GM21737 (cell line): ENCODE measurements around the gene NPIPB9.

ENCODE experiments used
- ATAC-seq: cut with Tn5 transposase; IDR thresholded peaks from one replicate; pipeline ENCODE4 v1.9.1; 2021; ENCODE audit warnings: mild to moderate bottlenecking, moderate library complexity; ENCODE audit not compliant: unreplicated experiment

NPIPB9 gene

DNA sequence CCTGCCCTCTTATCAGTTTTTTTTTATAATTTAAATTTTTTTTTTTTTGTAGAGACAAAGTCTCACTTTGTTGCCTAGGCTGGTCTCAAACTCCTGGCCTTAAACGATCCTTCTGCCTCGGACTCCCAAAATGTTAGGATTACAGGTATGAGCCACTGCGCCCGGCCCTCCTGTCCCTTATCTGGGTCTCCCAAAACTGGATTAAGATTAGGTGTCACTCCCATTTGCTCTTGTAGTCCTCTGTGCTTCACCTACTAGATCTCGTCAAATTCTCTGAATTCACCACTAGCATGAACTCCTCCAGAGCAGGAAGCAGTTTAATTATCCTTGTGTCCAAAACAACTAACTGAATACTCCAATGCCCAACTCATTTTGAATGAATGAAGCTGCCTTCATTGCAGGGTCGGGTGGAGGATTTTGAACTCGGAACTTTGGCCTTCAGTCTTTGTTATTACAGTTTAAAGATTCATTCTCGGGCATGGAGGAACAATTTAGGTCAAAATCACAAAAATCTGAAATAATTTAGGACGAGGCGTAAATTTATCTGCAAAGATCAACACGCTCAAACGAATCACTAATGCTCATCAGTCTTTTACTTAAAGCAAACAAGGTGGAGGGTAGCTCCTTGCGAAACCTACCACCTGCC lies 70.4 kb downstream of the NPIPB9 start:
- ATAC-seq, result no peak
